ENCODE measurements around the gene CTIF. TPM values are rescaled to one million over a fixed set of nuclear protein-coding genes. Genes with fewer than 3 reads are reported as not detected.
A peak's percentile ranks its signal among the peaks of the same experiment; 100 is the strongest.

The CTIF gene
- total RNA-seq, 1 donor from 2014 or later, result 12.6 TPM

GRCh38 chr18:48600456-48601090 lies 61.7 kb downstream of the CTIF start:
- DNase-seq (ENCODE audit: low read depth in 2 of 2), result no peak

GRCh38 chr18:48601343-48601742 lies 62.5 kb downstream of the CTIF start:
- DNase-seq (ENCODE audit: low read depth in 2 of 2), result no peak

GRCh38 chr18:48602759-48603390 lies 64.0 kb downstream of the CTIF start:
- no peak for DNase-seq (ENCODE audit: low read depth in 2 of 2)

- peak; percentile 10 to 72 for DNase-seq (ENCODE audit: low read depth in 2 of 2)
Observed at GRCh38 chr18:48605408-48605845, 66.6 kb downstream of the CTIF start.

GRCh38 chr18:48607056-48607984 lies 68.5 kb downstream of the CTIF start:
- no peak for DNase-seq (ENCODE audit: low read depth in 2 of 2)

GRCh38 chr18:48608581-48608980 lies 69.8 kb downstream of the CTIF start:
- no peak for DNase-seq (ENCODE audit: low read depth in 2 of 2)

- DNase-seq (ENCODE audit: low read depth in 2 of 2), result no peak
Observed at GRCh38 chr18:48609114-48609513, 70.3 kb downstream of the CTIF start.

- no peak for DNase-seq (ENCODE audit: low read depth in 2 of 2)
Observed at GRCh38 chr18:48609820-48610815, 71.3 kb downstream of the CTIF start.

GRCh38 chr18:48611203-48611602 lies 72.4 kb downstream of the CTIF start:
- DNase-seq (ENCODE audit: low read depth in 2 of 2), result no peak

GRCh38 chr18:48611785-48612480 lies 73.1 kb downstream of the CTIF start:
- DNase-seq (ENCODE audit: low read depth in 2 of 2), result no peak

GRCh38 chr18:48612511-48612910 lies 73.7 kb downstream of the CTIF start:
- no peak for DNase-seq (ENCODE audit: low read depth in 2 of 2)

- no peak for DNase-seq (ENCODE audit: low read depth in 2 of 2)
Observed at GRCh38 chr18:48612917-48613316, 74.1 kb downstream of the CTIF start.

- no peak for DNase-seq (ENCODE audit: low read depth in 2 of 2)
Observed at GRCh38 chr18:48613589-48614404, 75.0 kb downstream of the CTIF start.

- DNase-seq (ENCODE audit: low read depth in 2 of 2), result no peak
Observed at GRCh38 chr18:48615566-48616401, 77.0 kb downstream of the CTIF start.

GRCh38 chr18:48616484-48617255 lies 77.8 kb downstream of the CTIF start:
- DNase-seq (ENCODE audit: low read depth in 2 of 2), result no peak

GRCh38 chr18:48617844-48618497 lies 79.1 kb downstream of the CTIF start:
- no peak for DNase-seq (ENCODE audit: low read depth in 2 of 2)

- DNase-seq (ENCODE audit: low read depth in 2 of 2), result no peak
Observed at GRCh38 chr18:48619016-48619415, 80.2 kb downstream of the CTIF start.

All from dermis microvascular lymphatic vessel endothelial cell (primary cell).